Liver (tissue), 3 donors: ENCODE measurements around the gene PRELID1.

Source experiments
- CTCF ChIP-seq: fragments of 150-350 bp; IDR thresholded peaks from 2 replicates; pipeline ENCODE4 v1.5.1; 2017; ENCODE audit warnings: improper control_type of control experiment, low read depth, low read length; ENCODE audit not compliant: missing input control
- FOXA1 ChIP-seq: IDR thresholded peaks from 2 replicates; pipeline ENCODE4 v1.6.1; 2016; ENCODE audit warnings: antibody characterized with exemption
- HNF4G ChIP-seq: IDR thresholded peaks from 2 replicates; pipeline ENCODE4 v1.6.1; 2016; ENCODE audit warnings: antibody characterized with exemption
- MAX ChIP-seq: IDR thresholded peaks from 2 replicates; pipeline ENCODE4 v1.6.1; 2016; ENCODE audit warnings: antibody characterized with exemption
- RAD21 ChIP-seq, 2 donors: IDR thresholded peaks; 2 replicates each; pipeline ENCODE4 v1.6.1; 2016; ENCODE audit warnings: antibody characterized with exemption in 2 of 2, mild to moderate bottlenecking in 2 of 2
- RXRA ChIP-seq, 2 donors: IDR thresholded peaks; 2 replicates each; pipeline ENCODE4 v1.6.1; 2017 to 2018; ENCODE audit warnings: antibody characterized with exemption in 2 of 2, mild to moderate bottlenecking in 1 of 2
- TAF1 ChIP-seq: conservative IDR thresholded peaks from 2 replicates; pipeline ENCODE4 v1.6.1; 2016; ENCODE audit warnings: antibody characterized with exemption, mild to moderate bottlenecking
- ZBTB33 ChIP-seq: IDR thresholded peaks from 2 replicates; pipeline ENCODE4 v1.6.1; 2016; ENCODE audit warnings: antibody characterized with exemption
- TF ChIP-seq, protein P1 (sequence below): IDR thresholded peaks from 2 replicates; pipeline ENCODE4 v1.6.1; 2016; ENCODE audit warnings: antibody characterized with exemption, mild to moderate bottlenecking
- donor health status: healthy.
- donor health status: healthy.

- no peak for TF ChIP-seq TAF1
- no peak for TF ChIP-seq CTCF
- TF ChIP-seq MAX = no peak
- no peak for TF ChIP-seq HNF4G
- no peak for TF ChIP-seq RAD21 (IDR thresholded peaks at IDR 0.05)
- no peak for TF ChIP-seq FOXA1
- TF ChIP-seq, protein P1, sequence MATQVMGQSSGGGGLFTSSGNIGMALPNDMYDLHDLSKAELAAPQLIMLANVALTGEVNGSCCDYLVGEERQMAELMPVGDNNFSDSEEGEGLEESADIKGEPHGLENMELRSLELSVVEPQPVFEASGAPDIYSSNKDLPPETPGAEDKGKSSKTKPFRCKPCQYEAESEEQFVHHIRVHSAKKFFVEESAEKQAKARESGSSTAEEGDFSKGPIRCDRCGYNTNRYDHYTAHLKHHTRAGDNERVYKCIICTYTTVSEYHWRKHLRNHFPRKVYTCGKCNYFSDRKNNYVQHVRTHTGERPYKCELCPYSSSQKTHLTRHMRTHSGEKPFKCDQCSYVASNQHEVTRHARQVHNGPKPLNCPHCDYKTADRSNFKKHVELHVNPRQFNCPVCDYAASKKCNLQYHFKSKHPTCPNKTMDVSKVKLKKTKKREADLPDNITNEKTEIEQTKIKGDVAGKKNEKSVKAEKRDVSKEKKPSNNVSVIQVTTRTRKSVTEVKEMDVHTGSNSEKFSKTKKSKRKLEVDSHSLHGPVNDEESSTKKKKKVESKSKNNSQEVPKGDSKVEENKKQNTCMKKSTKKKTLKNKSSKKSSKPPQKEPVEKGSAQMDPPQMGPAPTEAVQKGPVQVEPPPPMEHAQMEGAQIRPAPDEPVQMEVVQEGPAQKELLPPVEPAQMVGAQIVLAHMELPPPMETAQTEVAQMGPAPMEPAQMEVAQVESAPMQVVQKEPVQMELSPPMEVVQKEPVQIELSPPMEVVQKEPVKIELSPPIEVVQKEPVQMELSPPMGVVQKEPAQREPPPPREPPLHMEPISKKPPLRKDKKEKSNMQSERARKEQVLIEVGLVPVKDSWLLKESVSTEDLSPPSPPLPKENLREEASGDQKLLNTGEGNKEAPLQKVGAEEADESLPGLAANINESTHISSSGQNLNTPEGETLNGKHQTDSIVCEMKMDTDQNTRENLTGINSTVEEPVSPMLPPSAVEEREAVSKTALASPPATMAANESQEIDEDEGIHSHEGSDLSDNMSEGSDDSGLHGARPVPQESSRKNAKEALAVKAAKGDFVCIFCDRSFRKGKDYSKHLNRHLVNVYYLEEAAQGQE = no peak
- TF ChIP-seq RXRA (IDR thresholded peaks at IDR 0.05) = no peak
- no peak for TF ChIP-seq ZBTB33
These were observed 24.2 kb downstream of the PRELID1 start for GRCh38 chr5:177327539-177328522.
